CD14-positive monocyte (primary cell): ENCODE results near the gene NPAS3. TPM values are rescaled to one million over a fixed set of nuclear protein-coding genes. Genes with fewer than 3 reads are reported as not detected.

ENCODE experiments used
- DNase-seq, 3 donors: peaks; one replicate each; pipeline ENCODE4 v3.0.0-alpha.2; 2011 to 2022
- H2AFZ ChIP-seq: 2 replicates; pipeline ENCODE4 v1.6.0; 2012; ENCODE audit warnings: mild to moderate bottlenecking, low read depth, low read length, inconsistent platforms; ENCODE audit not compliant: insufficient read depth, poor library complexity, severe bottlenecking
- H3K27ac ChIP-seq, 2 donors: 1 replicate in 1 of 2; 2 replicates in 1 of 2; pipeline ENCODE4 v1.5.1; 2012 to 2013; ENCODE audit warnings: low read length in 2 of 2, control low read depth in 1 of 2, inconsistent platforms in 1 of 2, low read depth in 1 of 2, mild to moderate bottlenecking in 1 of 2
- H3K27me3 ChIP-seq, 2 donors: one replicate each; pipeline versions ENCODE4 v1.6.0 to v1.6.1; 2011 to 2013; ENCODE audit warnings: low read length in 2 of 2; ENCODE audit not compliant: control insufficient read depth in 2 of 2, insufficient read depth in 2 of 2
- H3K36me3 ChIP-seq, 2 donors: replicated peaks in 1 of 2; 1 replicate in 1 of 2; 2 replicates in 1 of 2; pipeline versions ENCODE4 v1.5.1 to v1.6.1; 2012 to 2013; ENCODE audit warnings: low read length in 2 of 2, control low read depth in 1 of 2, inconsistent platforms in 1 of 2, mild to moderate bottlenecking in 1 of 2; ENCODE audit not compliant: insufficient read depth in 2 of 2, control insufficient read depth in 1 of 2
- H3K4me1 ChIP-seq, 2 donors: 1 replicate in 1 of 2; 2 replicates in 1 of 2; pipeline versions ENCODE4 v1.5.1 to v1.6.1; 2012 to 2013; ENCODE audit warnings: low read length in 2 of 2, control low read depth in 1 of 2, inconsistent platforms in 1 of 2, mild to moderate bottlenecking in 1 of 2, moderate library complexity in 1 of 2; ENCODE audit not compliant: insufficient read depth in 2 of 2, control insufficient read depth in 1 of 2
- H3K4me2 ChIP-seq: replicated peaks from 2 replicates; pipeline ENCODE3; 2012; ENCODE audit warnings: low read length, moderate library complexity, mild to moderate bottlenecking; ENCODE audit not compliant: poor library complexity, severe bottlenecking; ENCODE audit errors: extremely low read depth
- H3K4me3 ChIP-seq, 3 experiments: fragments of 200-600 bp in 1 of 3; sonication (generic) in 1 of 3; replicated peaks in 1 of 3; 1 replicate in 2 of 3; 2 replicates in 1 of 3; pipeline ENCODE4 v1.5.1; 2011 to 2013; ENCODE audit warnings: low read length in 3 of 3, mild to moderate bottlenecking in 3 of 3, control low read depth in 2 of 3, low read depth in 2 of 3, inconsistent platforms in 1 of 3, moderate library complexity in 1 of 3
- H3K79me2 ChIP-seq: 2 replicates; pipeline ENCODE4 v1.6.0; 2012; ENCODE audit warnings: mild to moderate bottlenecking, control low read depth, inconsistent platforms, low read length, moderate library complexity; ENCODE audit not compliant: insufficient read depth
- H3K9ac ChIP-seq: 2 replicates; pipeline ENCODE4 v1.6.0; 2017; ENCODE audit warnings: low read length, mild to moderate bottlenecking; ENCODE audit not compliant: insufficient read depth, poor library complexity, severe bottlenecking
- H3K9me3 ChIP-seq, 2 donors: replicated peaks in 1 of 2; 1 replicate in 1 of 2; 2 replicates in 1 of 2; pipeline versions ENCODE4 v1.5.1 to v1.6.1; 2012 to 2013; ENCODE audit warnings: low read length in 2 of 2, control low read depth in 1 of 2; ENCODE audit not compliant: control insufficient read depth in 1 of 2, insufficient read depth in 1 of 2
- H4K20me1 ChIP-seq: 2 replicates; pipeline ENCODE4 v1.6.0; 2012; ENCODE audit warnings: mild to moderate bottlenecking, low read length, control low read depth, moderate library complexity; ENCODE audit not compliant: insufficient read depth
- H3K27ac Mint-ChIP-seq, 7 donors: one replicate each; pipeline ENCODE4 v1.8.0; 2020; ENCODE audit warnings: mild to moderate bottlenecking in 7 of 7, mixed read lengths in 7 of 7, moderate library complexity in 6 of 7, inconsistent platforms in 2 of 7
- H3K27me3 Mint-ChIP-seq, 3 donors: one replicate each; pipeline ENCODE4 v1.8.0; 2021 to 2022; ENCODE audit warnings: low read depth in 3 of 3, mild to moderate bottlenecking in 3 of 3, mixed read lengths in 3 of 3, moderate library complexity in 3 of 3, inconsistent platforms in 1 of 3
- H3K36me3 Mint-ChIP-seq, 2 donors: one replicate each; pipeline ENCODE4 v1.8.0; 2020; ENCODE audit warnings: mixed read lengths in 2 of 2, inconsistent platforms in 1 of 2, mild to moderate bottlenecking in 1 of 2
- H3K4me1 Mint-ChIP-seq: one replicate; pipeline ENCODE4 v1.8.0; 2020; ENCODE audit warnings: mild to moderate bottlenecking, mixed read lengths
- H3K4me3 Mint-ChIP-seq, 2 donors: one replicate each; pipeline ENCODE4 v1.8.0; 2020; ENCODE audit warnings: mild to moderate bottlenecking in 2 of 2, mixed read lengths in 2 of 2, moderate library complexity in 1 of 2
- H3K9me3 Mint-ChIP-seq, 7 donors: one replicate each; pipeline ENCODE4 v1.8.0; 2020 to 2022; ENCODE audit warnings: mixed read lengths in 7 of 7, mild to moderate bottlenecking in 6 of 7, moderate library complexity in 6 of 7, inconsistent platforms in 2 of 7
- WGBS: methylation state at CpG from one replicate; pipeline ENCODE4 v1.1.5; 2013; ENCODE audit warnings: missing lambda C conversion rate; ENCODE audit not compliant: insufficient coverage; 5-methylcytosine and 5-hydroxymethylcytosine counted together
- intact Hi-C, 2 donors: fragments of 100-400 bp; cut with micrococcal nuclease; formaldehyde crosslinking; loops; one replicate each; pipeline versions ENCODE4 v1.15.0 to v1.15.1; 2023
- polyA plus RNA-seq, 3 donors: library from polyadenylated mRNA; depleted of rRNA in 1 of 3; unstranded in 2 of 3; stranded (reverse) in 1 of 3; fragments of 300-500 nt in 2 of 3; fragments of >200 nt in 1 of 3; fragmentation: Illumina TruSeq in 2 of 3; gene quantifications; 1 replicate in 2 of 3; 2 replicates in 1 of 3; pipeline ENCODE4 v1.2.3, GENCODE V29; 2012 to 2021
- TF ChIP-seq, protein P1 (sequence below): fragments of 200-600 bp; IDR thresholded peaks from one replicate; pipeline ENCODE4 v1.8.0; 2022; ENCODE audit warnings: antibody characterized with exemption, mild to moderate bottlenecking

Gene NPAS3
- polyA plus RNA-seq, 3 donors = not detected

GRCh38 chr14:32934881-32935633, 3.6 kb upstream of the NPAS3 start:
- Mint-ChIP-seq H3K27ac (no peak overlapping the region), H3K4me3 (peak overlapping the region in 1 of 2 donors; percentile 73), H3K9me3 (peaks cover 0 to 22% (median 14%) of the 10 kb centered on the region in 7 donors), H3K27me3 (peaks cover 74 to 88% (median 82%) of the 10 kb centered on the region in 3 donors), H3K4me1 (peaks cover 19% of the 10 kb centered on the region), H3K36me3 (peaks cover 6% of the 10 kb centered on the region in 2 donors)
- Histone ChIP-seq H3K79me2 (no peaks in the 10 kb centered on the region), H3K9me3 (peaks cover 0 to 26% of the 10 kb centered on the region in 2 donors), H3K9ac (no peak overlapping the region), H3K36me3 (no peaks in the 10 kb centered on the region), H3K4me2 (no peak overlapping the region), H3K4me1 (peaks cover 0 to 12% of the 10 kb centered on the region in 2 donors), H3K27me3 (peaks cover 69 to 87% of the 10 kb centered on the region in 2 donors), H3K4me3 (no peak overlapping the region), H2AFZ (no peak overlapping the region), H3K27ac (no peak overlapping the region), H4K20me1 (no peaks in the 10 kb centered on the region)
- TF ChIP-seq, protein P1, sequence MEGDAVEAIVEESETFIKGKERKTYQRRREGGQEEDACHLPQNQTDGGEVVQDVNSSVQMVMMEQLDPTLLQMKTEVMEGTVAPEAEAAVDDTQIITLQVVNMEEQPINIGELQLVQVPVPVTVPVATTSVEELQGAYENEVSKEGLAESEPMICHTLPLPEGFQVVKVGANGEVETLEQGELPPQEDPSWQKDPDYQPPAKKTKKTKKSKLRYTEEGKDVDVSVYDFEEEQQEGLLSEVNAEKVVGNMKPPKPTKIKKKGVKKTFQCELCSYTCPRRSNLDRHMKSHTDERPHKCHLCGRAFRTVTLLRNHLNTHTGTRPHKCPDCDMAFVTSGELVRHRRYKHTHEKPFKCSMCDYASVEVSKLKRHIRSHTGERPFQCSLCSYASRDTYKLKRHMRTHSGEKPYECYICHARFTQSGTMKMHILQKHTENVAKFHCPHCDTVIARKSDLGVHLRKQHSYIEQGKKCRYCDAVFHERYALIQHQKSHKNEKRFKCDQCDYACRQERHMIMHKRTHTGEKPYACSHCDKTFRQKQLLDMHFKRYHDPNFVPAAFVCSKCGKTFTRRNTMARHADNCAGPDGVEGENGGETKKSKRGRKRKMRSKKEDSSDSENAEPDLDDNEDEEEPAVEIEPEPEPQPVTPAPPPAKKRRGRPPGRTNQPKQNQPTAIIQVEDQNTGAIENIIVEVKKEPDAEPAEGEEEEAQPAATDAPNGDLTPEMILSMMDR = no peak
- intact Hi-C loops = no loop called here
- WGBS = 2% methylated on average over 32 of the region's 42 CpGs
- DNase-seq = no peak

GRCh38 chr14:32939254-32940065, 781 bp downstream of the NPAS3 start:
- H3K9ac ChIP-seq = no peak overlapping the region
- no peak for DNase-seq
- no peak overlapping the region for H3K27ac Mint-ChIP-seq

More at GRCh38 chr14:32939254-32940065, 781 bp downstream of the NPAS3 start:
- no peaks in the 10 kb centered on the region for H3K36me3 ChIP-seq
- no peaks in the 10 kb centered on the region for H3K79me2 ChIP-seq
- peak overlapping the region; percentile 54 for H3K4me2 ChIP-seq
- Mint-ChIP-seq H3K9me3 (peaks cover 0 to 14% (median 10%) of the 10 kb centered on the region in 7 donors), H3K4me1 (peaks cover 18% of the 10 kb centered on the region), H3K36me3 (peaks cover 3 to 6% of the 10 kb centered on the region in 2 donors), H3K27me3 (peaks cover 60 to 78% (median 66%) of the 10 kb centered on the region in 3 donors), H3K4me3 (peak overlapping the region; percentile 77 to 91)
- no peaks in the 10 kb centered on the region for H4K20me1 ChIP-seq
- under 1% methylated on average over 72 of the region's 80 CpGs for WGBS
- peak overlapping the region in 1 of 3 experiments; percentile 13 for H3K4me3 ChIP-seq
- peaks cover 0 to 19% of the 10 kb centered on the region in 2 donors for H3K9me3 ChIP-seq
- H3K27me3 ChIP-seq = peaks cover 71 to 80% of the 10 kb centered on the region in 2 donors
- H3K27ac ChIP-seq = no peak overlapping the region
- intact Hi-C loops = no loop called here
- peaks cover 0 to 13% of the 10 kb centered on the region in 2 donors for H3K4me1 ChIP-seq
- H2AFZ ChIP-seq = no peak overlapping the region
- TF ChIP-seq, protein P1 = no peak
